Stimulated activated CD4-positive, alpha-beta T cell treated with anti-CD3 and anti-CD28 coated beads, TNF-alpha, amount 100 ng/mL, for 24 hours (primary cell): ENCODE data around the gene CDH4.
"Not testable (repeated sequence)": the region's sequence is repeated elsewhere in the genome, so short reads cannot be mapped to it uniquely, and the experiment has no call there.

Experiments
- DNase-seq, 3 experiments: peaks; one replicate each; pipeline ENCODE4 v3.0.0-alpha.2; 2020; ENCODE audit warnings: low read depth in 3 of 3

Gene CDH4

DNA sequence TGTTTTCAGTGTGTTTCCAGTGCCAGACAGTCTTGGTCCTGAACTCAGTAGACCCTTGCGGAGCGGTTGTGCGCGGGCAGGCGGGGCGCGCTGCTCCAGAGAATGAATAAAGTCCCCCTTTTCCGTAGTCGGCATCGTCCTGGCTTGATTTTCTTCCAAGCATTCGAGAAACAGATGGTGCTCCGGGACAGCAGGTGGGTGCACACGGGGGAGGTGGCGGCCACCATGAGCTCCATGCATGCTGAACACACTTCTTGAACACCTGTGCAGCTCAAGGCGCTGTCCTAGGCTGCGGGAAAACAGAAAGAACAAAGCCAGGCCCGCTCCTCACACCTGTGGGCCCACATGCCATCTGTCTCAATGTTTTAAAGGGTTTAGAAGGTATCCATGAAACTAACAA lies 688.4 kb downstream of the CDH4 start:
- DNase-seq, result no peak

DNA sequence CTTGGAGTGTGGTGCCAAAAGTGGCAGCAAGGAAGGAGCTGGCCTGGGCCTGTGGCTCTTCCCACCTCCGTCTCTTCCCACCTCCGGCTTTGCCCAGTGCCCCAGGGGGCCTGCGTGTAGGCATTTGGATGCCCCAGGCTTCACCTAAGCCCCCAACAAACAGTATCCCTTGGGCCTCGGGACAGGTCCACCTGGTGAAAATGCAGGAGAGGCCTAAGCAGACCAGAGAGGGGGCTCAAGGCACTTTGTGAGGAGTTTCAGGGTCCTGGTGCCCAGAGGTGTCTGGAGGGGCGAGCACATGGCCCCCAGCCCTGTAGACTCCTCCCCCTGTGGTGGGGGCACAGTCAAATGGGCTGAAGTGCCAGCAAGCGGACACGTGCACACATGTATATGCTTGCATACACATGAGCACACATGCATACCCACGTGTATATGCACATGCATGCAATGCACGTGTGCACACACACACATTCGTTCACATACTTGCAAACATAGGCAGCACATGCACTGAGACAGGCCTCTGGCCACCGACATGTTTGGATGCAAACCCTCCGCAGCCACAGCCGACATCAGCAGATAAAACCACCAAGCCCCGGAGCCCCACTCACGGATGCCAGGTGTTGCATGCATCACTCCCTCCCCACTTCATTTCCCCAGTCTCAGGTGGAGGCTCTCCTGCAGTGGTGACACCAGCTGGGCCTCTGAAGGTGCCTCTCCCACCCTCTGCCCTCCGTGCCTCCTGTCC lies 689.1 kb downstream of the CDH4 start:
- no peak for DNase-seq

DNA sequence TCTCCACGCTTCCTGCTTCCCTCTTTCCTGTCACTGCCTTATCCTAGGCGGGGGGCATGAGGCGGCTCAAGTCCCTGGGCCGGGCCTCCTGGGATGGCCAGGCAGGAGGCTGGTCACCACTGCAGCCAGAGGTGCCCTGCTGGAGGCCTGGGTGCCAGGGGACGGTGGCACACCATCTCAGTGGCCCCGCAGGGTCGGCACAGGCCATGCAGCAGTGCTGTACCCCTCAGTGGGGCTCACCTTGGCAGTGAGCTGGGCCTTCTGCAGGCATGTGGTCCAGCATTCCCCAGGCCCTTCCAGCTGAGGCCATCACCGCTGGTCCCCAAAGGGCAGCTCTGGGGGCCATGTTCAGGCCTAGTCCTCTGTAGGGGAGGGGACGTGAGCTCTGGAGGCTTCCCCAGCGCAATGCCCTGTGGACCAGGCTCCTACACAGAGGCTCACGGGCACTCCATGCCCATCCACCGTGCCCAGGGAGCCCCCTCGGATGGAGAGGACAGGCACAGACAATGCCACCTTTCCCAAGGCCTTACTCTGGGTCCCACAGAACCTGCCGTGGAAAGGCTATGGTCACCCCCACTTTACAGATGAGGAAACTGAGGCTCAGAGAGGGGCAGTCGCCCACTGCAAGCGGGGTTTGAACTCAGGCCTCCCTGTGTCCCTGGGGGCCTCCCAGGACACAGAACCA lies 689.8 kb downstream of the CDH4 start:
- no peak for DNase-seq

DNA sequence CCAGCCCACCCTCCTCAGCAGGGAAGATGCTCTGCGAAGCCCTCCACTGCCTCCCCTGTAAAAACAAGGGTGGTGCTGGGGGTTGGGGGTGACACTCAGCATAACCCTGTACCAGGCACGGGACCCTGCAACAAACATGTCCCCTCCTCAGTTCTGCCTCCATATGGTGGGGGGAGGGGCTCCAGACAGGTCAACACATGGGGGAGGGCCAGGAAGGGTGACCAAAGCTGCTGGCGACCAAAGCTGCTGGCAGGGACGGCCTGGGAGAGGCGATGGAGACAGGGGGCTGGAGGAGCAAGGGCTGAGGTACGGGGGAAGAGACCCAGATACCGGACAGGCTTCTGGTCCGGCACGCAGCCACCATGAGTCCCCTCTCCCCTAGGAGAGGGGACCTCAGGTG lies 690.5 kb downstream of the CDH4 start:
- DNase-seq, result no peak

DNA sequence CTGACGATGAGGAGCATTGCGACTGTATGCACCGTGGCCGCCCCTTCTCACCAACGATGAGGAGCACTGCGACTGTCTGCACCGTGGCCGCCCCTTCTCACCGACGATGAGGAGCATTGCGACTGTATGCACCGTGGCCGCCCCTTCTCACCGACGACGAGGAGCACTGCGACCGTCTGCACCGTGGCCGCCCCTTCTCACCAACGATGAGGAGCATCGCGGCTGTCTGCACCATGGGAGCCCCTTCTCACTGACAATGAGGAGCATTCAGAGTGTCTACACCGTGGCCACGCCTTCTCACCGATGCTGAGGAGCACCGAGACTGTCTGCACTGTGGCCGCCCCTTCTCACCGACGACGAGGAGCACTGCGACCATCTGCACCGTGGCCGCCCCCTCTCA lies 692.9 kb downstream of the CDH4 start:
- DNase-seq, result not testable (repeated sequence)

DNA sequence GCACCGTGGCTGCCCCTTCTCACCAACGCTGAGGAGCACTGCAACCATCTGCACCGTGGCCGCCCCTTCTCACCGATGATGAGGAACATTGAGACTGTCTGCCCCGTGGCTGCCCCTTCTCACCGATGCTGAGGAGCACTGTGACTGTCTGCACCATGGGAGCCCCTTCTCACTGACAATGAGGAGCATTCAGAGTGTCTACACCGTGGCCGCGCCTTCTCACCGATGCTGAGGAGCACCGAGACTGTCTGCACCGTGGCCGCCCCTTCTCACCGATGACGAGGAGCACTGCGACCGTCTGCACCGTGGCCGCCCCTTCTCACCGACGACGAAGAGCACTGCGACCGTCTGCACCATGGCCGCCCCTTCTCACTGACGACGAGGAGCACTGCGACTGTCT lies 693.4 kb downstream of the CDH4 start:
- DNase-seq, result not testable (repeated sequence)

DNA sequence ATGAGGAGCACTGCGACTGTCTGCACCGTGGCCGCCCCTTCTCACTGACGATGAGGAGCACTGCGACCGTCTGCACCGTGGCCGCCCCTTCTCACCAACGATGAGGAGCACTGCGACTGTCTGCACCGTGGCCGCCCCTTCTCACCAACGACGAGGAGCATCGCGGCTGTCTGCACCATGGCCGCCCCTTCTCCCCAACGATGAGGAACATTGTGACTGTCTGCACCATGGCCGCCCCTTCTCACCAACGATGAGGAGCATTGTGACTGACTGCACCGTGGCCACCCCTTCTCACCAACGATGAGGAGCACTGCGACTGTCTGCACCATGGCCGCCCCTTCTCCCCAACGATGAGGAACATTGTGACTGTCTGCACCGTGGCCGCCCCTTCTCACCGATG lies 696.0 kb downstream of the CDH4 start:
- DNase-seq, result not testable (repeated sequence)

DNA sequence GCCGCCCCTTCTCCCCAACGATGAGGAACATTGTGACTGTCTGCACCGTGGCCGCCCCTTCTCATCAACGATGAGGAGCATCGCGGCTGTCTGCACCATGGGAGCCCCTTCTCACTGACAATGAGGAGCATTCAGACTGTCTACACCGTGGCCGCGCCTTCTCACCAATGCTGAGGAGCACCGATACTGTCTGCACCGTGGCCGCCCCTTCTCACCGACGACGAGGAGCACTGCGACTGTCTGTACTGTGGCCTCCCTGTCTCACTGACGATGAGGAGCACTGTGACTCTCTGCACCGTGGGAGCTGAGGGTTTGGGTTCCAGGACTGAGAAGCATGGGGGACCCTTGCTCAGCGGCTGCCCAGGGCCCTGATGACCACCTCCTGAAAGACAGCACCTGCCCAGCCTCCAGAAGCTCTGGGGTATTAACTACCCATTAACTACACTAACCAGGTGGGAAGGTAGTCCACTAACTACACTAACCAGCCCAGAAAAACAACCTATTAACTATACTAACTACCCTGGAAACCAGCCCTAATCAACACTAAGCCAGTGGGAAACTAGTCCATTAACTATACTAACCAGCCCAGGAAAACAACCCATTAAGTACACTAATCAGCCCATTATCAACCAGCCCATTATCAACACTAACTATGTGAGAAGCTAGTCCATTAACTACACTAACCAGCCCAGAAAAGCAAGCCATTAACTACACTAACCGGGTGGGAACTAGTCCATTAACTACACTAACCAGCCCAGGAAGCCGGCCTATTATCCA lies 696.7 kb downstream of the CDH4 start:
- DNase-seq, result no peak

DNA sequence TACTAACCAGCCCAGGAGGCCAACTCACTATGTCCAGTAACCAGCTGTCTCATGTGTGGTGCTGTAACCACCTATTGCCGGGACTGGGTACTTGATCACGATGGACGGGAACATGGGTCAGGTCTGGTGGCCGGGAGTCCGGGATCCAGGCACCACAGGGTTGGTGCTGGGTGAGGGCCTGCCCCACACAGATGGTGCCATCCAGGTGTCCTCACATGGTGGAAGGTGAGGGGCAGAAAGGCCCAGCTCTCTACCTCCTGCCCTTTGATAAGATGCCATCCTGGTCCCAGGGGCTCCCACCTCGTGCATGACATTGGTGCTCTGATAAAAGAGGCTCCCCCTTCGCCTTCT lies 697.3 kb downstream of the CDH4 start:
- no peak for DNase-seq

DNA sequence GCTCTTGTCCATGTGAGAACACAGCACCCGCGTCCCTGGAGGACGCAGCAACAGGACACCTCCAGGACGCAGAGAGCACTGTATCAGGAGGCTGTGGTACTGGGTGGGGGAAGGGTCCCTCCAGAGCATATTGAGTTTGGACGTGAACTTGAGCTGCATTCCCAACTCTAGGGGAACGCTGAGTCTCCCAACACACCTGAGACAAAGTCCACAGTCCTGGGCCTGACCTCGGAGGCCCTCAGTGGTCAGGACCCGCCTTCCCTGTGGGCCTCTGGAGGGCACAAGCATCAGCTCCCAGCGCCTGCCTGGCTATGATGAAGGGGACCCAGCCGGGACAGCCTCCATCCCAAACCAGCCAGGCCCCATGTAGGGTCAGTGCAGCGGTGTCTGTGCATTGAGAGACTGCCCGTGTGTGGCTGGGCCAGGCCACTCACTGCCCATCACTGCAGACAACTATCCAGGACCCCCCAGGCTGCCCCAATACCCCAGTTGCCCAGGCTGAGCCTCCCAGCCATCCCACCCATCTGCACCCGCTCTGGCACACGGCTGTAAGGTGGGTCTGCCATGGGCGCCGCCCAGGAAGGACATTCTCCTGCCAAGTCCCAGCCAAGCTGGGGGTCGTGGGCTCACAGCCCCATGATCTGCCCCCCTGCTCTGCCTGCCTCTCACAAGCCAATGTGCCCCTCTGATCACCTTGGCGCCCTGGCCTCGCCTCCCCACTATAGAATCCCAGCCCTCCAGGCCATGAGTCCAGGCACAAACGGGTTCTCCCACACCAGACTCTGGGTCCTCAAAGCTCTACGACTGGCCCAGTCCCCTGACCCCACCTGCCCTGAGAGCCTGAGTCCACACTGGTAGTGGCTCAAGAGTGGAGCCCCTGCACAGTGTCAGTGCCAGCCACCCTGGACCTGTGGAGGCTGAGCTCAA lies 697.9 kb downstream of the CDH4 start:
- no peak for DNase-seq

DNA sequence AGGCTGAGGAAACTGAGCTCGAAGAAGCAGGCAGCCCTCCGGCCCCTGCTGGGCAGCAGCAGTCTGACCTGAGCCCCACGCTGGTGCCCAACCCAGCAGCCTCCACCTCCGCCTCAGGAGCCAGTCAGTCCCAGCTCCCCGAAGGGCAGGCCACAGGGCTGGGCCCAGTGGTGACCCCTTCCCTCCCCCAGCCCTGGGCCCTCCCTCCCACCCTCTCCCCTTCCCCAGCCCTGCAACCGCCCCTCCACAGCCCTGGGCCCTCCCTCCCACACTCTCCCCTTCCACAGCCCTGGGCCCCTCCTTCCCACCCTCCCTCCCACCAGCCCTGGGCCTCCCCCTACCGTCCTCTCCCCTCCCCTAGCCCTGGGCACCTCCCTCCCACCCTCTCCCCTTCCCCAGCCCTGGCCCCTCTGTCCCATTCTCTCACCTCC lies 698.6 kb downstream of the CDH4 start:
- DNase-seq, result no peak

DNA sequence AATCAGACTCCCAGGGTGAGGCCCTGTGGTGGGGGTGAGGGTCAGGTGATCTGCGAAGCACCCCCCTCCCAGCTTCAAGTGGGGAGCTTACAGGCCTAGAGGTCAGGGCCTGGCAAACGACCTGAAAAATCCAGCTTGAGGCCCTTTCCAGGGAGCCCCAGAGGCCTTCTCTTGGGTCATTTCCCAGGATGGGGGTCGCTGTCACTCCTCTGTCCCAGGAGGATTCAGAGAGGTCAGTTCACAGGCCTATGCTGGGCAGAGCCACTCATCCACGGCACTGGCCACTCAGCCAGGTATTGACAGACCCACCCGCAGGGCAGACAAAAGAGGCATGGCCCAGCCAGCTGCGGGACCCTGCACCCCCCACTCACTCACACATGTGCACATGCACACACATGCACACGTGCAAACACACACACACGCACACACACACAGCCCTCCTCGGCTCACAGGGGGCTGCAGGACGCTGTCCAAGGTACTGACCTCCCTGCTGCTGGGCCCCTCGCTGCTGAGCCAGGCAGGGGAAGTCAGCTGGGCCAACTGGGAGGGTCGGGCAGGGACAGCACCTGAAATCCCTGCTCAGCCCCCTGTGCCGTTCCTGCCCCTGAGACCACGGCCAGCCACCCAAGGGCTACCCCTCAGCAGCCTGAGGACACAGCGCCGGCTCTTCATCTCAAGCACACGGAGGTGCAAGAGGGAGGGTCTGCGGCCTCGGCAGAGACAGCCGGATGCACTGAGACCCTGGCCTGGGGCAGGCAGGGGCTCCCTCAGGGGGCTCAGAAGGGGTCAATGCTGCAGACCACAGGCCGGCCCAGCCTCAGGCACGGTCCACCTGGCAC lies 699.9 kb downstream of the CDH4 start:
- DNase-seq, result no peak

DNA sequence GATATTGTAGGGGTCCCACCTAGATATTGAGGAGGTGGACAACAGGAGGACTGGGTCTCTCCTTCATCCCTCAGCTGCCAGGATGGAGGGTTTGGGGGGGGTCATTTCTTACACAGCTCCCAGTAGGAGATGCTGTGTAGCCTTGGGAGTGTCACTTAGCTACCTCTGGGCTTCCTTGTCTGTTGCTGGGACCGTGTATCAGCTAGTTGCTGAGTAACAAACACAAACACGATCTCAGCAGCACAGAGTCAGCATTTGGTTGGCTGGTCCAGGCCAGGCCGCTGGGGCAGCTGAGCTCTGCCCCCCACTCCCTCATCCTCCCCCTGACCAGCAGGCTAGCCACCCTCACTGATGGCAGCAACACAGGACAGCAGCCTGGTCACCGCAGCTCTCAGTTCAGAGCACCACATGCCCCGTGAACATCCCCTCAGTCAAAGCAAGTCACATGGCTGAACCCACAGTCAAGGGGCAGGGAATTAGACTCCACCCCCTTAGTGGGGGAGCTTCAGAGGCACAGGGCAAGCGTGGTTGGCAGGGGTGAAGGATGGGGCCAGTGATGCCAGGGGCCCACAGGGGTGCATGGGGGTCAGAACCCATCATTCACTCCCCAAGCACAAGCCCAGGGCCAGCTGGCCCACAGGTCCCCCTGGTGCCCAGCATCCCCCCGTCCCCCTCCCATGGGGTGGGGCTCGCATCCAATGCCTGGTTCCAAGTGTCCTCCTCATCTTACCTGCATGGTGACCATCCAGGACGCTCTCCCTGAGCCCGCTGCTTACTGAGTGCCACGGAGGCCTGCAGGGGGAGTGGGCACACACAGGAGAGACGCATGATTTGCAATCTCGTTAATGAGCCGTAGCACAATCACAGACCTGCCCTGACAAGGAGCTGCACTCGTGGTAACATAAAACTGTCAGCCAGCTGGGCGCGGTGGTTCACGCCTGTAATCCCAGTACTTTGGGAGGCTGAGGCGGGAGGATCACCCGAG lies 701.3 kb downstream of the CDH4 start:
- no peak for DNase-seq

DNA sequence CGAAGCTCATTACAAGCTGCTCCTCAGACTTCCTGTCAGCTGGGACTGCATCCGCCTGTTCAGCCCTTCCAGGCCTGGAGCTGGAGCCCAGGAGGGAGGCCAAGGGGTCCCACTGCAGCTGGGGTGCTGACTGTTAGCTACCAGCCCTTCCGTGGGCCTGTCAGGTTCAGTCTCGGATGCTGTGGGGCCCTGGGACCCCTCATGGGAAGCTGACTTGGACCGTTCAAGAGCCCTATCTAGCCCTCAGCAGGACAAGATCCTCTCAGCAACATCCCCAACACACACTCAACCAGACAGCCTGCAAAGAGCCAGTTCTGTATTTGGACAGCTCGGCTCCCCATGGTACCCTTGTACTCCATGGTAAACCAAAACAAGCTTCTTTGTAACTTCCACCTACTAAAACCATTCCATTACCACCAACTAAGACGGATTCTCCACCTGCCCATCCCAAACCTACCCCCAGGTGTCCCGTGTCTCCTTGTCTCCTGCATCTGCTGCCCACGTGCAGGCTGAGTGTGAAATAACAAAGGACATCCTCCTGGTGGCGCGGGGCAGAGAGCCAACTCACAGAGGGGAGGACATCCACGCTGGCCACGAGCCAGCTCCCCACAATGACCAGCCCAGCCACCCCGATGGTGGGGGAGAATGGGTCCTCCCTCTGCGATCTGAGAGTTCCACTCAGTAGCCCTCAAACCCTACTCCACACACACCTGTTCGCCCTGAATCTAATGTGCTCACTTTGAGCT lies 702.4 kb downstream of the CDH4 start:
- DNase-seq, result no peak

DNA sequence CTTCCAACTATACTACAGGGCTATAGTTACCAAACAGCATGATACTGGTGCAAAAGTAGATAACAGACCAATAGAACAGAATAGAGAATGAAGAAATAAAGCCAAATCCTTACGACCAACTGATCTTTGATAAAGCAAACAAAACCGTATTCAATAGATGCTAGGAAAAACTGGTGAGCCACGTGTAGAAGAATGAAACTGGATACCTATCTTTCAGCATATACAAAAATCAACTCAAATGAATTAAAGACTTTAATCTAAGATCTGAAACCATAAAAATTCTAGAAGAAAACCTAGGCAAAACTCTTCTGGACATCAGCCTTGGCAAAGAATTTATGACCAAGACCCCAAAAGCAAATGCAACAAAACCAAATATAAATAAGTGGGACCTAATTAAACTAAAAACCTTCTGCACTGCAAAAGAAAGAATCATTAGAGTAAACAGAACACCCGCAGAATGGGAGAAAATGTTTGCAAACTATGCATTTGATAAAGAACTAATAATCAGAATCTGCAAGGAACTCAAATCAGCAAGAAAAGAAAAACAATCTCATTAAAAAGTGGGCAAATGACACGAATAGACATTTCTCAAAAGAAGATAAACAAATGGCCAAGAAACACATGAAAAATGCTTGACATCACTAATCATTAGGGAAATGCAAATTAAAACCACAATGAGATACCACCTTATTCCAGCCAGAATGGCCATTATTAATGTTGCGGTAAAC lies 703.8 kb downstream of the CDH4 start:
- DNase-seq, result no peak

DNA sequence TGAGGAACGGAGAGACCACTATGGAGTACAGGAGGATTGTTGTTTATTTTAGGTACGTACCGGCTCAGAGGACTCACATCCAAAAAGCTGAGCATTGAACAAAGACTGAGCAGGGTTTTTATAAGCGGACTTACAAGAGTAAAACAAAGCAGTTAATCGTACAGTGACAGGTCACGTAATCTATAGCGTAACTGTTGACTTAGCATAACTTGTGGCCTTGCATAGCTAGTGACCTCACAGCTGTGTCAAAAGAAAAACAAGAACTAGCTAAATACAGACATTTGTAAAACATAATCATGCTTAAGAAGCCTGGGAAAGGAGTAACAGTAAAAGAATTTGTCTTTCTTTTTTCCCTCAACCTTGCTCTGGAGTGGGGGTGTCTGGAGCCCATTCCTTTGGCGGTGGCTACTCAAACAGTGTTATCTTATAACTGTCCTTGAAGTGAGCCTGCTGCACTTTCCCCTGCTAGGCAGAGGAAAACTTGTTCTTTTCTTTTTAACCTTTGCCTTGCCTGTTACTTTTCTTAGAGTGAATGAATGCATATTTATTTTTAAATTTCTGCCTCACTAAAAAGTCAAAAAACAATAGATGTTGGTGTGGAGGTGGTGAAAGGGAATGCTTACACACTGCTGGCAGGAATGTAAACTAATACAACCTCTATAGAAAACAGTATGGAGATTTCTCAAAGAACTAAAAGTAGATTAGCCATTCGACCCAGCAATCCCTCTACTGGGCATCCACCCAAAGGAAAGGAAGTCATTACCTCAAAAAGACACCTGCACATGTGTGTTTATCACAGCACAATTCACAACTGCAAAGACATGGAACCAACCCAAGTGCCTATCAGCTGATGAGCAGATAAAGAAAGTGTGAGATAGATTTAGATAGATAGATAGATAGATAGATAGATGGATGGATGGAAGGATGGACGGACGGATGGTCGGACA lies 704.6 kb downstream of the CDH4 start:
- DNase-seq, result no peak
